GM10266 (cell line): ENCODE data around the gene SCYGR8.
A peak's percentile ranks its signal among the peaks of the same experiment; 100 is the strongest.

ENCODE experiments used
- DNase-seq: peaks from one replicate; pipeline ENCODE4 v3.0.0; 2012; ENCODE audit errors: extremely low spot score
- TF ChIP-seq, protein P1 (sequence below): IDR thresholded peaks from 2 replicates; pipeline ENCODE4 v1.5.1; 2012; ENCODE audit warnings: mild to moderate bottlenecking, low read depth; ENCODE audit not compliant: control insufficient read depth, insufficient read depth; ENCODE audit errors: missing control alignments

Gene SCYGR8

DNA sequence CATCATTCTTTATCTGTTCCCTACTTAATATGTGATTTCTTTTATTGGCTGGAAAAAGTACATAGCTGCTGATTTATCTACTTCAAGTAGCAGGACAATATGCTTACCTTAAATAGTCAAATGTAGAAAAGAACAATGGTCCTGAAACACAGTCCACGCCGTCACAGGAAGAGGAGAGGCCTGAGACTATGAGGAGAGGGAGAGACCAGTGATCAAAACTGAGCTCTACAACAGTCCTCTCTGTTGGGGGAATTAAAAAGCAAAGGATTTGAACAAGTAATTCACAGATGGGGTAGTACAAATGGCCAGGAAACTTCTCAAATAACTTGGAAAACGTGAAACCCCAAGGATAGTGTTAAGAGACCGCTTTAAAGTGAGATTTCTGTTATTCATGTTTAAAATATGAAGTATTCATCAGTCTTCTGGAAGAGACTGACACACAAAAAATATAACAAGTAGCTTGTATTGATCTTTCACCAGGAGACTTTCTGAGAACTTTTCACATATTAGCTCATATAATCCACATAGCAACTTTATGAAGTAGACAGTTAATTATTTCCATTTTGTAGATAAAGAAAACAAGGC lies 20.2 kb downstream of the SCYGR8 start:
- DNase-seq: no peak
- TF ChIP-seq, protein P1, sequence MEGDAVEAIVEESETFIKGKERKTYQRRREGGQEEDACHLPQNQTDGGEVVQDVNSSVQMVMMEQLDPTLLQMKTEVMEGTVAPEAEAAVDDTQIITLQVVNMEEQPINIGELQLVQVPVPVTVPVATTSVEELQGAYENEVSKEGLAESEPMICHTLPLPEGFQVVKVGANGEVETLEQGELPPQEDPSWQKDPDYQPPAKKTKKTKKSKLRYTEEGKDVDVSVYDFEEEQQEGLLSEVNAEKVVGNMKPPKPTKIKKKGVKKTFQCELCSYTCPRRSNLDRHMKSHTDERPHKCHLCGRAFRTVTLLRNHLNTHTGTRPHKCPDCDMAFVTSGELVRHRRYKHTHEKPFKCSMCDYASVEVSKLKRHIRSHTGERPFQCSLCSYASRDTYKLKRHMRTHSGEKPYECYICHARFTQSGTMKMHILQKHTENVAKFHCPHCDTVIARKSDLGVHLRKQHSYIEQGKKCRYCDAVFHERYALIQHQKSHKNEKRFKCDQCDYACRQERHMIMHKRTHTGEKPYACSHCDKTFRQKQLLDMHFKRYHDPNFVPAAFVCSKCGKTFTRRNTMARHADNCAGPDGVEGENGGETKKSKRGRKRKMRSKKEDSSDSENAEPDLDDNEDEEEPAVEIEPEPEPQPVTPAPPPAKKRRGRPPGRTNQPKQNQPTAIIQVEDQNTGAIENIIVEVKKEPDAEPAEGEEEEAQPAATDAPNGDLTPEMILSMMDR: no peak

DNA sequence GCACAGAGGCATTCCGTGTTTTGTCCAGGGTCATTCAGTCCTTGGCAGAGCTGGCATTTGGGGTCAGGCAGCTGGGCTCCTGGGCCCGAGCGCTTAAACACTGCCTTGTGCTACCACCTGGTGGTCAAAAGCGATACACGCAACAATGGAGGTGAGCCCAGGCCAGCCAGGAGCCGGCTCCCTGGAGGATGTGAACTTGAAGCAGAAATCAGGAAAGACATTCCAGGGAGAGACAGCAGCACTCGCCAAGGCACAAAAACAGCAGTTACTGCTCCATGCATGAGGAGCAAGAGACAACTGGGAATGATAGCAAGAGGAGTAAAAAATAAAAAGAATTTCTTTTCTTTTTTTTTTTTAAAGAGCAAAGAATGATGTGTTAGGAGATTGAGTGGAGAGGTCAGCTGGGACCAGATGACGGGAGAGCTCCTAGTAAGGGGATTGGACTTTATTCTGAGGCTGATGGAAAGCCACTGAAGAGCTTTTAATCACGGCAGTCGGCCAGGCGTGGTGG lies 20.7 kb downstream of the SCYGR8 start:
- TF ChIP-seq, protein P1: peak; percentile 90
- peak; percentile 82 for DNase-seq

DNA sequence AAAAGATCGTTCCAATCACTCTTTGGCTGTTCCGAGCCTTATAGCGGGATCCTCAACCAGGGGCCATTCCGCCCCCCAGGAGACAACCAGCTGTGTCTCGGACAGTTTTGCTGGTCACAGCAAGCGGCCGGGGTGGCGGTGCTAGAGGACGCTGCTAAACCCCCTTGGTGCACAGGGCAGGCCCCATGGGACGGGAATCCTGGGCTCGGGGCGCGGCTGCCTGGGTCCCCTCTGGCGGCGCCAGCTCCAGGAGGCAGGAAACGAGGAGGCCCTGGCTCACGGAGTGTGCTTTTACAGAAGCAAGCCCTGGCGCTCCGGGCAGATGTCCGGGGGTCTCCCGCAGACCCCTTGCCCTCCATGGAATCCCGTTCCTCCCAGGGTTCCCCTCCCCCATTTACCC lies 22.1 kb downstream of the SCYGR8 start:
- DNase-seq: no peak
- TF ChIP-seq, protein P1: no peak

DNA sequence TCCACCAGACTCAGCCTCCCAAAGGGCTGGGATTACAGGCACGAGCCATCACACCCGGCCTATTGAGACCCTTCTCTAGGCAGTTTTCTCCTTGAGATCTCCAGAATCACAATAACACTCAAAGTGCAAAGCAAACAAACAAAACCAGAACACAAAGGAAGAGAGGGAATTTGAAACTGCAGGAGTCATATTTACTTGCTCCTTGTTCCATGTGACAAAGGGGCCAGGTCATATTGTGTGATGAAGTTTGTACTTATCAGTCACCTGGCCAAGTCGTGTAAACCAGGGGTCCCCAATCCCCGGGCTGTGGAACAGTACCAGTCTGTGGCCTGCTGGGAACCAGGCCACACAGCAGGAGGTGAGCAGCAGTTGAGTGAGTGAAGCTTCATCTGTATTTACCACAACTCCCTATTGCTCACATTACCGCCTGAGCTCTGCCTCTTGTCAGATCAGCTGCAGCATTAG lies 26.5 kb downstream of the SCYGR8 start:
- no peak for DNase-seq
- TF ChIP-seq, protein P1: no peak

DNA sequence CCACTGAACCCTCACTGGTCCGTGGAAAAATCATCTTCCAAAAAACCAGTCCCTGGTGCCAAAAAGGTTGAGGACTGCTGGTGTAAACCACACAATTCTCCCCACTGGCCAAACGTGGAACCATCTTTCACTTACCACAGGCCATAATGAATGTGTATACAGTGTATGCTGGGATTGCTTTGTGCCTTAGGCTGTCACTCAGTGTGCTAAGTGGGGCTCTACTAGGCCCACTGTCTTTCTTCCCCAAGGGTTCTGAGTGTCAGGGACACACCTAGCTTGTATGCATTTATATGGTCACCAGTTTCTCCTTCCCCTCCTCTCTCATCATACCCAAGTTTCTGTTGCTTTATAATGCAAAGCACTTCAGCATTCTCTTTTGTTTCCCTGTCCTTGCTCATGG lies 27.2 kb downstream of the SCYGR8 start:
- no peak for DNase-seq

DNA sequence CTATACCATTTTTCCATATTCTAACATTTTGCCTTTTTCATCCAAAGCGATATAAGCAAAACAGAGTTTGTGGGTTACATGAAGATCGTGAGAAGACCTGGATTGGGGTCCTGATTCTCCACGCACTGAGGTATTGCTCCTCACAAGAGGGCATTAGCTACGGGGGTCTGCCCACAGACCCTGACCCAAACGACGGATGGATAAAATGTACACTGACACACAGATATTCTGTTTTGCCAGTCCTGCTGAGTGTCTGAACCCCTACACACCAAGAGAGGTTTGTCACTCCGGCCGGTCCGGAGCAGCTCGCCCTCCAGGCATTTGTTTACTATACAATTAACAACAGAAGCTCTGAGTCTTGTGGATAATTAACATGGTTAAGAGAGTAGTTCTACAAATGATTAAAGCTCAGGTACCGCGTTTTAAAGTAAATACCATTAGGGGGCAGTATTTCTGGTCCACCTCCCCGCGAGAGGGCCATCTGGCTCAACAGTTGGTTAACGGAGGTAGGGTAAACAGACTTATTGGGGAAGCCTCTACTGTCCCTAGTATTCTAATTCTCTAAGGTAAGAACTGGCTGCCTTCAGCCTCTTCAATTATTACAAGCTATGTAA lies 28.4 kb downstream of the SCYGR8 start:
- DNase-seq: no peak
- TF ChIP-seq, protein P1: peak; percentile 36

More for the DNA sequence above, 27.2 kb downstream of the SCYGR8 start:
- TF ChIP-seq, protein P1: no peak
